HG03159 (cell line): Measurements from ENCODE around the gene NTHL1.

Source experiments
- ATAC-seq: cut with Tn5 transposase; IDR thresholded peaks from one replicate; pipeline ENCODE4 v1.9.1; 2021; ENCODE audit warnings: mild to moderate bottlenecking, moderate library complexity; ENCODE audit not compliant: unreplicated experiment

NTHL1 gene

DNA sequence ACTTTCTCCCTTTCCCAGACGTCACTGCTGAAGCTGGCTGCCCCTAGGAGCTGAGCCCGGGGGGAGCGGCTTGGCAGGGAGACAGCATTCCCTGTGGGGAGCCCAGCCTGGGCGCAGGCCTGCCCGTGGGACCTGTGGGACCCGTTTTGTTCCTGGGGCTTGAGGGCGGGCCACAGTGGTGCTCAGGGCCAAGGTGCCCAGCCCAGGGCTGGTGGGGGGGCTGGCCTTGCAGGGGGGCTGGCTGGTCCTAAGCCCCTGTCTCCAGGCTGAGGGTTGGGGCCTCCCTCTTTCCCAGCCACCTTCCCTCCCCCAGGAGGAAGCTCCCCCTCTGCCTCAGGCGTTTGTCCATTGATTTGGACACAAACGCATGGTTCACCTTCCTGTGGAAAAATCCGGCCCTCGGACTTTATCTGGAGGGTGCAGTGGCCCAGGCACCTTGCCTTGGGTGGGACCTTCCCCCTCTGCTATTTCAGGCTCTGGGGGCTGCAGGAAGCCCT is 16.5 kb downstream of the NTHL1 start:
- no peak for ATAC-seq

- no peak for ATAC-seq
Observed at GRCh38 chr16:2030036-2030435, 17.6 kb downstream of the NTHL1 start.

- no peak for ATAC-seq
Observed at GRCh38 chr16:2029350-2029749, 18.3 kb downstream of the NTHL1 start.

DNA sequence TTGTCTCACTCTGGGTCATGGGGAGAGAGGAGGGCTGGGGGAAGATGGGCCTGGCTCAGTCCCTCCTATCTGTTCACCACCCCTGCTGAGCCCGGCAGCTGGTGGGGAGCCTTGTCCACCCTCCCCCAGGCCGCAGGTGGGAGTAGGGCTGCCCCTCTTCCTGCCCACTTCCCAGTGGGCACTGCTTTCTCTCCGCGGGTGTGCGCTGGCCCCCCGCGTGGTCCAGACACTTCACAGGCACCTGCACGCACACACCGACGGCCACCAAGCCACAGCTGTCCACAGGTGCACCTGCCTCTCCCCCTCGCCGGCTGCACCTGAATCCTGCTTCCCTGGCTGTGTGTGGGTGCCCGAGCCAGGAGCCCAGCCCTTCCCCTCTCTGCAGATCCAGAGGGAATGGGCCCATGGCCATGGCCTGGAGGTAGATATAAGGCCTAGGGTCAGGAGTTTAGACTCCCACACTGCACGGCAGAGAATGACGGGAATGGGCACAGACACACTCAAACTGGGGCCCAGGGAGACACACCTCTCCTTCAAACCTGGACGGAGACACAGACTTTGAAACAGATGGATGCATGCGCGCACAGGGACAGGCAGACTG is 18.9 kb downstream of the NTHL1 start:
- ATAC-seq = no peak

- ATAC-seq = no peak
Observed at GRCh38 chr16:2028146-2028545, 19.5 kb downstream of the NTHL1 start.

DNA sequence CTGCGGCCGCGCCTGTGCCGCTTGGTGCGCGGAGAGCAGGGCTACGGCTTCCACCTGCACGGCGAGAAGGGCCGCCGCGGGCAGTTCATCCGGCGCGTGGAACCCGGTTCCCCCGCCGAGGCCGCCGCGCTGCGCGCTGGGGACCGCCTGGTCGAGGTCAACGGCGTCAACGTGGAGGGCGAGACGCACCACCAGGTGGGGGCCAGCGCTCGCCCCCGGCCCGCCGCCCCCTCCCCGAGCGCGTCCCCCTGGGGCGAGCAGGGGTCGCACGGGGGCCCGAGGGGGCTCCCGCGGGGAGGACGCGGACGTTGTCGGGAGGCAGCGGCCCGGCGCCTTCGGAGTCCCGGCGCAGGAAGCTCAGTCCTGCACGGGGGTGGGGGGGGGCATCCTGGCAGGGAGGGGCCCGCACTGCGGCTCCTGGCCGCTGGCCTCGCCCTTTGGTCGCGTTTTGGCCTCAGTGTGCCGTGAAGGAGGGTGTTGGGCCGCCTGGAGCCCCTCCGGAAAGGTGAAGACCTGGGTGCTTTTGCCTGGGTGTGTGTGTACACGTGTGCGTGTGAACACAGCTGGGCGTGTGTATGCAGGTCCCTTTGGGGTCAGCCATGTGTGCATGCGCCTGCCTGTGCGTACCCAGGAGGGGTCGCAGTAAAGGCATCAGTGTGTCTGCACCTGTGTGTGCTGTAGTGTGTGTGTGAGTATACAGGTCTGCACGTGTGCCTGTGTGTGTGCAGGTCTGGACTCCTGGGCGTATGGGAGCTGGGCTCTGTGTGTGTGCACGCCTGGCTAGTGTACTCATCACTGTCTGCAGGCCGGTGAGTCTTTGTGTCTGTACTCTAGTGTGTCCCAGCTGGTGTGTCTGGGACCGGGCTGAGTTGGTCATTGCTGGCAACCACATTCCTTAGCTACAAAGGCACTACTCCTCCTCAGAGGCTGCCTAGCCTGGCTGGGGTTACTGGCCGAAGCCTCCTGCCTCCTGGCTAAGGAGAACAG is 20.3 kb downstream of the NTHL1 start:
- ATAC-seq = no peak

DNA sequence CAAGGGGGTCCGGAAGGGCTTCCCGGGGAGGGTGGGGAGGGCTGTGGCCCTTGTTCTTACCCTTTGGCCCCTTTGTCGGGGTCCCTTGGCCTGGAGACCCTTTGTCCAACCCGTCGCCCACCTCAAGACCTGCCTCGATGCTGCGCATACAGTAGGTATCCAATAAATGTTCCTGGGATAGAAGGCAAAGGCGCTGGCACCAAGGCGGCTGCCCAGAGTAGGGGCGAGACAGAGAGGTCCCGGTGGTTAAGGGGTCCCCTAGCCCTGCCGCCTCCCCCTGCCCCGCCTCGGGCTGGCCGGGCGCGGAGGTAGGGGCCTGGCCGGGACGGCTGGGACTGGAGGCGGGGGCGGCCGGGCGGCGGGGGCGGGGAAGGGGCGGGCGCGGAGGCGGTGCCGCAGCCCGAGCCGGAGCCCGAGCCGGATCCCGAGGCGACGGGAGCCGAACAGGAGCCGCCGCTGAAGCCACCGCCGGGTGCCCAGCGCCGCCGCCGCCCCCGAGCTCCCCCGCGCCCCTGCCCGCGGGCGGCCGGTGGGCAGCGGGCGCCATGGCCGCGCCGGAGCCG is 21.1 kb downstream of the NTHL1 start, which contains the start of gene NHERF2:
Gene NHERF2 (plus strand): TSS at position 442 of the 563 bp plus-strand sequence. CDS start 104 bp downstream, at position 546.
- ATAC-seq = no peak

DNA sequence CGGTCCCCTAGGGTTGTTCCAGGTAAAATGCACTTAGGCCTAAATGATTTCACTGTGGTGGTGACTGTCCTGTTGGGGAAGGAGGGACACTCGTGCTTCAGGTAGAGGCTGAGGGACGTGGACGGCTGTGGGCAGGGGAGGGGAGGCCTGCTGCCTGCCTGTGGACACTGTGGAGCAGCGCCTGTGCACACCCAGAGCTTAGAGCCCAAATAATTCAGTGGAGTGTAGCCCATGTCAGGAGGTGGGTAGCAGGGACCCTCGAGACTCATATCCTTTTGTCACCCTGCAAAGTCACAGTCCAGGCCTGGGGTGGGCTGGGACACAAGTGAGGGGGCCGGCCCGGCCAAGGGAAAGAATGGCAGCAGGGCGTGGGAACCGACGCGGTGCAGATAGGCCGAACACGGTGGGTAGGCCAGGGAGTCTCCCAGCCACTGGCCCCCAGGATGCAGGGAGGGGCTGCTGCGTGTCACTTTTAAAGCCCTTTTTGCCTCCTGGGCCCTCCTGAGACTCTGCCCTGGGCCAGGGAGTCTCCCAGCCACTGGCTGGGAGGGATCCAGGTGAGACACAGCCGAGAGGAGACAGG is 21.7 kb downstream of the NTHL1 start:
- ATAC-seq = no peak

GRCh38 chr16:2025251-2025650 is 22.4 kb downstream of the NTHL1 start:
- no peak for ATAC-seq

DNA sequence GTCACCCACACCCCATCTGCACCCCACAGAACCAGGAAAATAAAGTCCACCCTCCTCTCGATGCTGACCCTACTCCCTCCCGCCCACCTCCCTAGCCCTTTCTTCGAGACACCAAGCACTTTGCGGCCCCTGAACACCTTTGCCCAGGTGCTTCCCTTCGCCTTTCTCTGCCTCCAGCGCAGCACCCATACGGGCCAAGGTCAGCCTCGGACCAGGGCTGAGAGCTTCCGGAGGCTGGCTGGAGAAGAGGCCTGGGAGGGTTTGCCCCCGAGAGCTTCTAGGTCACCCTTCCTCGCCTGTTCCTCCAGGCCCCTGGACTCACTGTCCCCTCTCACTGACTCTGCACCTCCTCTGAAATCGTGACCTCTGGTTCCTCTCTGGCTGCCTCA is 23.6 kb downstream of the NTHL1 start:
- ATAC-seq = no peak

DNA sequence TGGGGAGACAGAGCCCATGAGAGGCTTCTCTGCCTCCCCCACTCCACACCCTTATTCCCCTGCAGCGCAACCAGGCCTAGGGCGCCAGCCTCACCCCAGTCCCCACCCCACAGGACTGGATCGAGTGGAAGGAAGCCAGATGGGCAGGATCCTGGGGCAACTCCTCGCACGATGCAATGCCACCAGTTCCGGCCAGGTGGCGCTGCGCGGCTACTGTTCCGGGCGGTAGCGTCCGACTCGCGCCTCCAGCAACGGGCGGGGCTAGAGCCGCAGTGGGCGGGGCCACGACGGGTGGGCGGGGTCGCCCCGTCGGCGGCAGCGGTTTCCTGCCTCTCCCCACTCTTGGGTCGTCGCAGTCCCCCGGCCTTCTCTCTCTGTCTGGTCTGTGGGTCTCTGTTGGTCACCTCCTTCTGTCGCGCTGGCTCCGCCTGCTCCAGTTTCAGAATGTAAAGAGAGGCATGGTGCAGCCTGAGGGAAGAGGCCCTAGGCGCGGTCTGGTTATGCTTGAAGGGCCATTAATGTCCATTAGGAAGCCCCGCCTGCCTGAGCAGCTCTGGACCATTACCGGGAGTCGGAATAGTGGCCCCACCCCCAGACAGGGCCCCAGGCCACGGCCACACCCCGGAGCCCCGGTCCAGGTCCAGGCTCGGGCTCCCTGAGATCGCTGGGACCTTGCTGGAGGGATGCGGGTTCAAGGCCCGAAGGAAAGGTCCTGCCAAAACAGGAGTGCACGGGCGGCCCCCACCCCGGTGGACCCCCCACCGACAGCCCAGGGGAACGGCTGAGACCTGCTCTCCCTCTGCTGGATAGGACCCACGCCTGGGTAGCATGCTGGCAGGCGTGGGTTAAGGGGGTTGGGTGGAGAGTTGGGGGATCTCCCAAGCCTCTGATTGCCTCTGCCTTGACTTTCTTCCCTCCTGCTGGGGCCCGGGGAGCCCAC is 24.3 kb downstream of the NTHL1 start:
- ATAC-seq = peak; percentile 54

DNA sequence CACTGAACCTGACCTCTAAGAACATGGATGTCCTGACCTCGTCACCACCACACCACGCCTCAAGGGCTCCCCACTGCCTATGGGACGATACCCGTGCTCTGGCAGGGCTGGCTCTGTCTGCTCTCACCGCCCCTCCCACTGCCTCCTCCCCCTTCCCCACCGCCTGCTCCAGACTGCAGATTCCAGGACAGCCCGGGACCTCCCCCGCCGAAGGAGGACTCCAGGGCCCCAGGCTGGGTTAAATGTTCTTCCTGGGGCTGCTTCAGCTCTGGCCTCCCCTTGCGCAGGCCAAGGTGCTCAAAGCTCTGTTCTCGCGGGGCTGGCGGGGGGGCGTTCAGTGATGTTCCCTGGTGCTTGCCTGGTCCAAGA is 24.9 kb downstream of the NTHL1 start:
- no peak for ATAC-seq

- no peak for ATAC-seq
Observed at GRCh38 chr16:2019921-2020831, 27.5 kb downstream of the NTHL1 start.

GRCh38 chr16:2019518-2019920 is 28.1 kb downstream of the NTHL1 start, which contains the start of gene NPW:
Gene NPW, plus strand, starts transcription at chr16:2019785.
- ATAC-seq = no peak

GRCh38 chr16:2016407-2016922 is 31.2 kb downstream of the NTHL1 start:
- no peak for ATAC-seq

DNA sequence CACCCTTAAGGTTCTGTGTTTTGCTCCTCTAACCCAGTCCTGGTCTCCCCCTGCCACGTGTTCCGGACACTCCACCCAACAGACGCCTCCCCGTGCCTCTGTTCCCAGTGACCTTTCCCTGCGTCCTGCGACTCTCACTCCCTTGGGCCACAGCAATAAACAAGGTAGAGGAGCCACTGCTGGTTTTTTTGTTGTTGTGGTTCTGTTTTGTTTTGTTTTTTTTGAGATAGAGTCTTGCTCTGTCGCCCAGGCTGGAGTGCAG is 31.8 kb downstream of the NTHL1 start:
- no peak for ATAC-seq

GRCh38 chr16:2015117-2015946 is 32.3 kb downstream of the NTHL1 start:
- no peak for ATAC-seq

- no peak for ATAC-seq
Observed at GRCh38 chr16:2013527-2013926, 34.1 kb downstream of the NTHL1 start.
